ENCODE measurements around the gene ZNF787. TPM values are rescaled to one million over a fixed set of nuclear protein-coding genes. Genes with fewer than 3 reads are reported as not detected.

ZNF787 gene
- total RNA-seq, 1 experiment from 2014 or later, result 132 TPM

- Histone ChIP-seq H3K36me3 (ENCODE audit: control insufficient read depth, insufficient read depth, low read length) (no peaks in the 10 kb centered on the region), H3K27me3 (ENCODE audit: control insufficient read depth, insufficient read depth, low read length) (no peaks in the 10 kb centered on the region), H3K4me1 (ENCODE audit: control insufficient read depth, insufficient read depth, low read length) (peaks cover 9% of the 10 kb centered on the region), H3K4me3 (ENCODE audit: low read depth in 2 of 2, low read length in 2 of 2) (no peak overlapping the region), H3K27ac (ENCODE audit: low read length) (no peak overlapping the region), H3K9me3 (ENCODE audit: control insufficient read depth, insufficient read depth, low read depth, low read length) (no peaks in the 10 kb centered on the region)
- in situ Hi-C loops (cut with HindIII; ENCODE audit: low pct_unique_long_range_greater_than_20kb, low sequenced_read_pairs) (no loop called here), intact Hi-C loops (cut with micrococcal nuclease; ENCODE audit: unreplicated experiment) (no loop called here)
- ATAC-seq (no peak), DNase-seq (ENCODE audit: low read depth, low spot score) (no peak)
- CTCF ChIA-PET, result no interaction called here
- TF ChIP-seq SIN3A (IDR thresholded peaks at IDR 0.05; ENCODE audit: borderline replicate concordance, insufficient read depth, low read depth, low read length) (no peak), TCF7L2 (IDR thresholded peaks at IDR 0.05; ENCODE audit: low read depth, low read length) (no peak), POLR2AphosphoS5 (IDR thresholded peaks at IDR 0.05; ENCODE audit: low read depth, low read length) (no peak)
- TF ChIP-seq, protein P1, sequence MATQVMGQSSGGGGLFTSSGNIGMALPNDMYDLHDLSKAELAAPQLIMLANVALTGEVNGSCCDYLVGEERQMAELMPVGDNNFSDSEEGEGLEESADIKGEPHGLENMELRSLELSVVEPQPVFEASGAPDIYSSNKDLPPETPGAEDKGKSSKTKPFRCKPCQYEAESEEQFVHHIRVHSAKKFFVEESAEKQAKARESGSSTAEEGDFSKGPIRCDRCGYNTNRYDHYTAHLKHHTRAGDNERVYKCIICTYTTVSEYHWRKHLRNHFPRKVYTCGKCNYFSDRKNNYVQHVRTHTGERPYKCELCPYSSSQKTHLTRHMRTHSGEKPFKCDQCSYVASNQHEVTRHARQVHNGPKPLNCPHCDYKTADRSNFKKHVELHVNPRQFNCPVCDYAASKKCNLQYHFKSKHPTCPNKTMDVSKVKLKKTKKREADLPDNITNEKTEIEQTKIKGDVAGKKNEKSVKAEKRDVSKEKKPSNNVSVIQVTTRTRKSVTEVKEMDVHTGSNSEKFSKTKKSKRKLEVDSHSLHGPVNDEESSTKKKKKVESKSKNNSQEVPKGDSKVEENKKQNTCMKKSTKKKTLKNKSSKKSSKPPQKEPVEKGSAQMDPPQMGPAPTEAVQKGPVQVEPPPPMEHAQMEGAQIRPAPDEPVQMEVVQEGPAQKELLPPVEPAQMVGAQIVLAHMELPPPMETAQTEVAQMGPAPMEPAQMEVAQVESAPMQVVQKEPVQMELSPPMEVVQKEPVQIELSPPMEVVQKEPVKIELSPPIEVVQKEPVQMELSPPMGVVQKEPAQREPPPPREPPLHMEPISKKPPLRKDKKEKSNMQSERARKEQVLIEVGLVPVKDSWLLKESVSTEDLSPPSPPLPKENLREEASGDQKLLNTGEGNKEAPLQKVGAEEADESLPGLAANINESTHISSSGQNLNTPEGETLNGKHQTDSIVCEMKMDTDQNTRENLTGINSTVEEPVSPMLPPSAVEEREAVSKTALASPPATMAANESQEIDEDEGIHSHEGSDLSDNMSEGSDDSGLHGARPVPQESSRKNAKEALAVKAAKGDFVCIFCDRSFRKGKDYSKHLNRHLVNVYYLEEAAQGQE (IDR thresholded peaks at IDR 0.05; ENCODE audit: insufficient read depth in 1 of 2, low read depth in 2 of 2, low read length in 1 of 2), result no peak
- TF ChIP-seq, protein P2, sequence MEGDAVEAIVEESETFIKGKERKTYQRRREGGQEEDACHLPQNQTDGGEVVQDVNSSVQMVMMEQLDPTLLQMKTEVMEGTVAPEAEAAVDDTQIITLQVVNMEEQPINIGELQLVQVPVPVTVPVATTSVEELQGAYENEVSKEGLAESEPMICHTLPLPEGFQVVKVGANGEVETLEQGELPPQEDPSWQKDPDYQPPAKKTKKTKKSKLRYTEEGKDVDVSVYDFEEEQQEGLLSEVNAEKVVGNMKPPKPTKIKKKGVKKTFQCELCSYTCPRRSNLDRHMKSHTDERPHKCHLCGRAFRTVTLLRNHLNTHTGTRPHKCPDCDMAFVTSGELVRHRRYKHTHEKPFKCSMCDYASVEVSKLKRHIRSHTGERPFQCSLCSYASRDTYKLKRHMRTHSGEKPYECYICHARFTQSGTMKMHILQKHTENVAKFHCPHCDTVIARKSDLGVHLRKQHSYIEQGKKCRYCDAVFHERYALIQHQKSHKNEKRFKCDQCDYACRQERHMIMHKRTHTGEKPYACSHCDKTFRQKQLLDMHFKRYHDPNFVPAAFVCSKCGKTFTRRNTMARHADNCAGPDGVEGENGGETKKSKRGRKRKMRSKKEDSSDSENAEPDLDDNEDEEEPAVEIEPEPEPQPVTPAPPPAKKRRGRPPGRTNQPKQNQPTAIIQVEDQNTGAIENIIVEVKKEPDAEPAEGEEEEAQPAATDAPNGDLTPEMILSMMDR (IDR thresholded peaks at IDR 0.05), result no peak
- BruUV-seq (replicated peaks), result no TSS peak
- POLR2A ChIA-PET, result no interaction called here
These were observed 15.3 kb upstream of the ZNF787 start for GRCh38 chr19:56136362-56136761.

GRCh38 chr19:56134654-56134921 lies 13.5 kb upstream of the ZNF787 start:
- Histone ChIP-seq H3K27me3 (ENCODE audit: control insufficient read depth, insufficient read depth, low read length) (no peaks in the 10 kb centered on the region), H3K27ac (ENCODE audit: low read length) (no peak overlapping the region), H3K9me3 (ENCODE audit: control insufficient read depth, insufficient read depth, low read depth, low read length) (no peaks in the 10 kb centered on the region), H3K36me3 (ENCODE audit: control insufficient read depth, insufficient read depth, low read length) (no peaks in the 10 kb centered on the region), H3K4me1 (ENCODE audit: control insufficient read depth, insufficient read depth, low read length) (0 out of 2 replicates have a peak, but pooled peaks cover 2% of the 10 kb centered on the region), H3K4me3 (ENCODE audit: low read depth in 2 of 2, low read length in 2 of 2) (no peak overlapping the region)
- TF ChIP-seq SIN3A (IDR thresholded peaks at IDR 0.05; ENCODE audit: borderline replicate concordance, insufficient read depth, low read depth, low read length), result no peak
- no peak for TF ChIP-seq POLR2AphosphoS5 (IDR thresholded peaks at IDR 0.05; ENCODE audit: low read depth, low read length)
- TF ChIP-seq, protein P2 (IDR thresholded peaks at IDR 0.05), result no peak
- TF ChIP-seq, protein P1 (IDR thresholded peaks at IDR 0.05; ENCODE audit: insufficient read depth in 1 of 2, low read depth in 2 of 2, low read length in 1 of 2), result no peak
- no peak for TF ChIP-seq TCF7L2 (IDR thresholded peaks at IDR 0.05; ENCODE audit: low read depth, low read length)
- ChIA-PET CTCF (no interaction called here), POLR2A (no interaction called here)
- no peak for ATAC-seq
- DNase-seq (ENCODE audit: low read depth, low spot score), result no peak
- in situ Hi-C loops (cut with HindIII; ENCODE audit: low pct_unique_long_range_greater_than_20kb, low sequenced_read_pairs) (no loop called here), intact Hi-C loops (cut with micrococcal nuclease; ENCODE audit: unreplicated experiment) (no loop called here)
- no TSS peak for BruUV-seq (replicated peaks)

Measured in Panc1 (cell line).